Smooth muscle cell of trachea (primary cell): ENCODE results near the gene PSAT1. TPM values are rescaled to one million over a fixed set of nuclear protein-coding genes. Genes with fewer than 3 reads are reported as not detected.

Experiments
- total RNA-seq: library from RNA; depleted of rRNA; stranded (reverse); fragments of >200 nt; gene quantifications from 2 replicates; pipeline ENCODE4 v1.2.1, GENCODE V29; 2014

Gene PSAT1
- total RNA-seq: 35.9 and 43.5 TPM in 2 replicates

GRCh38 chr9:78296893-78297671, at the start of gene PSAT1:
Gene PSAT1 (plus strand): TSS chr9:78297125. CDS start chr9:78297211, 86 bp downstream.

Other genes starting within 250 kb of the PSAT1 start
- gene CEP78, start 61.0 kb upstream of the PSAT1 start, total RNA-seq: 8.9 and 23.9 TPM in 2 replicates